ENCODE data around the gene ALMS1. TPM values are rescaled to one million over a fixed set of nuclear protein-coding genes. Genes with fewer than 3 reads are reported as not detected.

The ALMS1 gene
- total and polyA plus RNA-seq, 2 of the 8 experiments (the other 6 are each of a cell fraction or from before 2014, with no cell fraction given) = 21.8 to 45.6 TPM

DNA sequence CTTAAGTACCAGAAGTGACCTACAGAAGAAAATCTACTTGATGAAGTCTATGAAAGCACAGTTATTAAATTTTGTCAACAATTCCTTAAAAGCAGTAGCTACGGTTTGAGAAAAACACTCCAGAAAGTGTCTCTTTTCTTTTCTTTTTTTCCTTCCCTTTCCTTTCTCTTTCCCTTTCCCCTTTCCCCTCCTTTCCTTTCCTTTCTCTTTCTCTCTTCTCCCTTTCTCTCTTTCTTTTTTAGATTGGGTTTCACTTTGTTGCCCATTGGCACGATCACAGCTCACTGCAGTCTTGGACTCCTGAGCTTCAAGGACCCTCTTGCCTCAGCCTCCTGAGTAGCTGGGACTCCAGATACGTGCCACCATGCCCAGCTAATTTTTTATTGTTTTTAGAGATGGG, 2.6 kb upstream of the ALMS1 start (continued):
- TF ChIP-seq POU5F1 (IDR thresholded peaks at IDR 0.05; ENCODE audit: low read depth, low read length) (no peak), EP300 (IDR thresholded peaks at IDR 0.05; ENCODE audit: borderline replicate concordance in 1 of 2, low read depth in 2 of 2, low read length in 2 of 2) (no peak), KDM5A (IDR thresholded peaks at IDR 0.05; ENCODE audit: low read length) (no peak), GTF2F1 (IDR thresholded peaks at IDR 0.05; ENCODE audit: borderline replicate concordance, low read depth, low read length) (no peak), TEAD4 (IDR thresholded peaks at IDR 0.05; ENCODE audit: low read depth, low read length) (no peak)
